Astrocyte (in vitro differentiated cells and primary cell): ENCODE data around the gene ANAPC16. TPM values are rescaled to one million over a fixed set of nuclear protein-coding genes. Genes with fewer than 3 reads are reported as not detected.

Experiments
- DNase-seq: peaks from one replicate; pipeline ENCODE4 v3.0.0-alpha.2; 2010; ENCODE audit warnings: low read depth
- FAIRE-seq: peaks from 2 replicates; lab custom pipeline; 2011; peaks lifted over from hg19 to GRCh38; lab: Jason Lieb, UNC
- H2AFZ ChIP-seq: 2 replicates; pipeline ENCODE4 v1.6.0; 2012; ENCODE audit warnings: low read depth, low read length, inconsistent platforms
- H3K27ac ChIP-seq: 2 replicates; pipeline ENCODE4 v1.5.1; 2011; ENCODE audit warnings: low read depth, low read length, inconsistent platforms
- H3K27me3 ChIP-seq: 2 replicates; pipeline ENCODE4 v1.6.0; 2011; ENCODE audit warnings: low read length, inconsistent platforms; ENCODE audit not compliant: insufficient read depth
- H3K36me3 ChIP-seq: 2 replicates; pipeline ENCODE4 v1.5.1; 2011; ENCODE audit warnings: low read length, inconsistent platforms; ENCODE audit not compliant: insufficient read depth
- H3K4me1 ChIP-seq: 2 replicates; pipeline ENCODE4 v1.5.1; 2011; ENCODE audit warnings: low read length, inconsistent platforms; ENCODE audit not compliant: insufficient read depth
- H3K4me2 ChIP-seq: 2 replicates; pipeline ENCODE4 v1.6.0; 2012; ENCODE audit warnings: low read length, inconsistent platforms
- H3K4me3 ChIP-seq: 2 replicates; pipeline ENCODE4 v1.5.1; 2011; ENCODE audit warnings: low read depth, mild to moderate bottlenecking, low read length, inconsistent platforms; ENCODE audit not compliant: insufficient read depth
- H3K79me2 ChIP-seq: 2 replicates; pipeline ENCODE4 v1.6.0; 2012; ENCODE audit warnings: mild to moderate bottlenecking, low read length, inconsistent platforms; ENCODE audit not compliant: insufficient read depth
- H3K9ac ChIP-seq: 2 replicates; pipeline ENCODE4 v1.6.0; 2012; ENCODE audit warnings: mild to moderate bottlenecking, low read length, inconsistent platforms
- H3K9me3 ChIP-seq: 2 replicates; pipeline ENCODE4 v1.5.1; 2012; ENCODE audit warnings: low read depth, mild to moderate bottlenecking, low read length, inconsistent platforms; ENCODE audit not compliant: insufficient read depth
- H4K20me1 ChIP-seq: 2 replicates; pipeline ENCODE4 v1.6.0; 2012; ENCODE audit warnings: low read length, inconsistent platforms; ENCODE audit not compliant: insufficient read depth
- H3K27ac Mint-ChIP-seq: one replicate; pipeline ENCODE4 v1.8.0; 2021; ENCODE audit warnings: mild to moderate bottlenecking, mixed read lengths; ENCODE audit not compliant: unreplicated experiment
- H3K27me3 Mint-ChIP-seq: one replicate; pipeline ENCODE4 v1.8.0; 2021; ENCODE audit warnings: low read depth, mixed read lengths; ENCODE audit not compliant: unreplicated experiment
- H3K36me3 Mint-ChIP-seq: one replicate; pipeline ENCODE4 v1.8.0; 2021; ENCODE audit warnings: low read depth, mixed read lengths; ENCODE audit not compliant: unreplicated experiment
- H3K4me1 Mint-ChIP-seq: one replicate; pipeline ENCODE4 v1.8.0; 2021; ENCODE audit warnings: low read depth, mixed read lengths; ENCODE audit not compliant: unreplicated experiment
- H3K4me3 Mint-ChIP-seq: one replicate; pipeline ENCODE4 v1.8.0; 2021; ENCODE audit warnings: mild to moderate bottlenecking, moderate library complexity, mixed read lengths; ENCODE audit not compliant: unreplicated experiment
- H3K9me3 Mint-ChIP-seq: one replicate; pipeline ENCODE4 v1.8.0; 2021; ENCODE audit warnings: mild to moderate bottlenecking, mixed read lengths; ENCODE audit not compliant: unreplicated experiment
- EZH2 ChIP-seq: IDR thresholded peaks from 2 replicates; pipeline ENCODE4 v1.6.1; 2012; ENCODE audit warnings: mild to moderate bottlenecking, low read length, inconsistent platforms; ENCODE audit not compliant: insufficient read depth
- total RNA-seq: library from RNA; stranded (reverse); gene quantifications from 2 replicates; pipeline ENCODE4 v1.2.1, GENCODE V29; 2021
- TF ChIP-seq, protein P1 (sequence below): IDR thresholded peaks from 2 replicates; pipeline ENCODE4 v1.5.1; 2011; ENCODE audit warnings: low read depth, mild to moderate bottlenecking, inconsistent platforms, low read length, moderate library complexity; ENCODE audit not compliant: insufficient read depth

The ANAPC16 gene
- total RNA-seq, 1 donor from 2014 or later = 47.3 TPM

GRCh38 chr10:72228318-72228751 is 12.5 kb downstream of the ANAPC16 start:
- no peak for TF ChIP-seq EZH2
- TF ChIP-seq, protein P1, sequence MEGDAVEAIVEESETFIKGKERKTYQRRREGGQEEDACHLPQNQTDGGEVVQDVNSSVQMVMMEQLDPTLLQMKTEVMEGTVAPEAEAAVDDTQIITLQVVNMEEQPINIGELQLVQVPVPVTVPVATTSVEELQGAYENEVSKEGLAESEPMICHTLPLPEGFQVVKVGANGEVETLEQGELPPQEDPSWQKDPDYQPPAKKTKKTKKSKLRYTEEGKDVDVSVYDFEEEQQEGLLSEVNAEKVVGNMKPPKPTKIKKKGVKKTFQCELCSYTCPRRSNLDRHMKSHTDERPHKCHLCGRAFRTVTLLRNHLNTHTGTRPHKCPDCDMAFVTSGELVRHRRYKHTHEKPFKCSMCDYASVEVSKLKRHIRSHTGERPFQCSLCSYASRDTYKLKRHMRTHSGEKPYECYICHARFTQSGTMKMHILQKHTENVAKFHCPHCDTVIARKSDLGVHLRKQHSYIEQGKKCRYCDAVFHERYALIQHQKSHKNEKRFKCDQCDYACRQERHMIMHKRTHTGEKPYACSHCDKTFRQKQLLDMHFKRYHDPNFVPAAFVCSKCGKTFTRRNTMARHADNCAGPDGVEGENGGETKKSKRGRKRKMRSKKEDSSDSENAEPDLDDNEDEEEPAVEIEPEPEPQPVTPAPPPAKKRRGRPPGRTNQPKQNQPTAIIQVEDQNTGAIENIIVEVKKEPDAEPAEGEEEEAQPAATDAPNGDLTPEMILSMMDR = no peak
- H3K4me2 ChIP-seq = no peak overlapping the region
- H3K9ac ChIP-seq = no peak overlapping the region
- H3K27me3 ChIP-seq = no peaks in the 10 kb centered on the region
- DNase-seq (no peak), FAIRE-seq (no peak)
- H4K20me1 ChIP-seq = peaks cover 5% of the 10 kb centered on the region
- H3K4me1 ChIP-seq = no peaks in the 10 kb centered on the region
- Mint-ChIP-seq H3K27me3 (no peaks in the 10 kb centered on the region), H3K36me3 (peaks cover 10% of the 10 kb centered on the region), H3K4me3 (no peak overlapping the region), H3K9me3 (no peaks in the 10 kb centered on the region), H3K4me1 (peaks cover 7% of the 10 kb centered on the region), H3K27ac (no peak overlapping the region)
- no peak overlapping the region for H2AFZ ChIP-seq
- no peak overlapping the region for H3K27ac ChIP-seq
- H3K4me3 ChIP-seq = no peak overlapping the region
- no peaks in the 10 kb centered on the region for H3K9me3 ChIP-seq
- no peaks in the 10 kb centered on the region for H3K36me3 ChIP-seq
- H3K79me2 ChIP-seq = peaks cover 7% of the 10 kb centered on the region

DNA sequence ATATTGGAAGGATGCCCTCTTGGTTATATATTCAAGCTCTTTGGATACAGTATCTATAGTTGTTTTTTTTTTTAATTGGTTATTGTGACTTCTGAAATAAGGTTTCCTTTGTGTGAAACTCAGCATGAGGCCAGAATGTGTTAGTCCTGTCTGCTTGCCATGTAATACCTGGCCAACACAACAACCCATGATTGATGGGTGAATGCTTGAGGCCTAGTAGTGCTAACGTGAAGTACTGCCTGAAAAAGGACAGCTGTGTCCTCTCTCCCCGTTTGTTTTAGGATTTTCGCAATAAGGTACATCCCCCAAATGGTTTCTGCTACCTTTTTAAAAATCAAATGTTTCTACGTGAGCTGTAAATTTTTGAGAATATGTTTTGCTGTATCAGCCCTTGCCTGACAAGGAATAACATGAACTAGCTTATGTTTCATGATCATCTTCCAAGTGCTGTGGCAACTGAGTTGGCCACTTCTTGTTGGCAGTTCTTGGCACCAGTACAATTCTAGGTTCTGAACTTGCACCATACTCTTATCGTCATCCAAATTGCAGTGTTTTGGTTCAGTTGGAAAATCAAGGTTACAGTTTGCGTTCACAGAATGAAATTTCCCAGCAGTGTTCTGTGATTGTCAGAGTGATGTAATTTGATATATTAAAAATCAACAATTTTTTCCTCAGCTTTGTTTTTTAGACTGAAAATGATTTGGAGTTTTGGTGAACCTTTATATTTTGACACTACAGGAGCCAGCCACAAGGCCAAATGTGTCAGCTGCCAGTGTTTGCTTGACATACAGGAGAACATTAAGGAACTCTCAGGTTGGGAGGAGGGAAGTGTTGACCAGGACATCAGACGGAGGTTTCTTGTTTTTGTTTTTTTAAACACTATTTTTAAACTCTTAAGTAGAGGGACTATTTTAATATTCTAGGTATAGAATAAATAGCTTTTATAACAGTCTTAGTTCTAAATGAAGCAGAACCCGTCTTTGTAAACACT is 13.7 kb downstream of the ANAPC16 start:
- no peaks in the 10 kb centered on the region for H3K27me3 Mint-ChIP-seq
- Histone ChIP-seq H4K20me1 (peaks cover 5% of the 10 kb centered on the region), H3K9ac (no peak overlapping the region), H3K4me3 (no peak overlapping the region), H3K4me2 (no peak overlapping the region), H3K9me3 (no peaks in the 10 kb centered on the region), H3K79me2 (peaks cover 6% of the 10 kb centered on the region), H3K27me3 (no peaks in the 10 kb centered on the region), H3K4me1 (no peaks in the 10 kb centered on the region), H2AFZ (no peak overlapping the region), H3K36me3 (peaks cover 2% of the 10 kb centered on the region), H3K27ac (no peak overlapping the region)
- no peak overlapping the region for H3K27ac Mint-ChIP-seq
- H3K4me3 Mint-ChIP-seq = no peak overlapping the region
- H3K4me1 Mint-ChIP-seq = no peaks in the 10 kb centered on the region
- H3K9me3 Mint-ChIP-seq = no peaks in the 10 kb centered on the region
- H3K36me3 Mint-ChIP-seq = peaks cover 10% of the 10 kb centered on the region
- TF ChIP-seq, protein P1 = no peak
- no peak for TF ChIP-seq EZH2
- no peak for FAIRE-seq
- no peak for DNase-seq

DNA sequence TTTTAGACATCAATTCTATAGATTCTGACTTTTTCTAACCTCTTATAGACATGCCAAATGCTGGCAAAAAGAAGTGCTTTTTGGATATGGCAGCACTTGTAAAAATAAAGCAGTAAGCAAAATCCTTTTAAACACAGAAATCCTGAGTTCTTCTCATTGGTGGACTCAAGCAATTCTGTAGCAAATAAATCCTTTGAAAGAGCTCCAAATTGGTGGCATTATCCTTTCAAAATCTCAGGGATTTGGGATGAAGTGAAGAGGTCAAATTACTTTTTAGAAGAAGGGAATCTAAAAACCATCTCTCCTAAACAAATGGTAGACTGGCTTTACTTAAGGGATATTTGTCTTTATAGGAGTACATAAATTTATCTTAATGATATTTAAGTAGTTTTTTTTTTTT is 17.8 kb downstream of the ANAPC16 start:
- Histone ChIP-seq H3K27me3 (no peaks in the 10 kb centered on the region), H4K20me1 (peaks cover 5% of the 10 kb centered on the region), H3K4me3 (no peak overlapping the region), H3K79me2 (no peaks in the 10 kb centered on the region), H3K4me2 (no peak overlapping the region), H3K36me3 (peaks cover 2% of the 10 kb centered on the region), H2AFZ (no peak overlapping the region), H3K4me1 (no peaks in the 10 kb centered on the region), H3K27ac (no peak overlapping the region), H3K9ac (no peak overlapping the region), H3K9me3 (no peaks in the 10 kb centered on the region)
- Mint-ChIP-seq H3K36me3 (peaks cover 13% of the 10 kb centered on the region), H3K4me1 (no peaks in the 10 kb centered on the region), H3K4me3 (no peak overlapping the region), H3K27me3 (no peaks in the 10 kb centered on the region), H3K9me3 (no peaks in the 10 kb centered on the region), H3K27ac (no peak overlapping the region)
- no peak for TF ChIP-seq EZH2
- TF ChIP-seq, protein P1 = no peak
- DNase-seq (no peak), FAIRE-seq (no peak)
